Heart left ventricle (tissue), 16 donors: ENCODE measurements around the gene CGB8. TPM values are rescaled to one million over a fixed set of nuclear protein-coding genes. Genes with fewer than 3 reads are reported as not detected.
A peak's percentile ranks its signal among the peaks of the same experiment; 100 is the strongest.

ENCODE experiments used
- ATAC-seq, 4 donors: fragments of 200-7000 bp; cut with Tn5 transposase; one replicate each; pipeline ENCODE4 v1.9.1; 2020 to 2022; ENCODE audit warnings: moderate library complexity in 4 of 4, mild to moderate bottlenecking in 3 of 4, moderate number of reproducible peaks in 1 of 4
- DNase-seq, 5 donors: peaks; one replicate each; pipeline ENCODE4 v3.0.0-alpha.2; 2020
- H3K27ac ChIP-seq, 12 donors: fragments of 200-600 bp; sonication (generic) in 4 of 12; one replicate each; pipeline versions ENCODE4 v1.5.0 to v1.8.0; 2016 to 2022; ENCODE audit warnings: mild to moderate bottlenecking in 2 of 12
- H3K27me3 ChIP-seq, 9 donors: fragments of 200-600 bp; sonication (generic) in 2 of 9; one replicate each; pipeline versions ENCODE4 v1.5.1 to v1.8.0; 2016 to 2022; ENCODE audit warnings: mild to moderate bottlenecking in 3 of 9
- H3K36me3 ChIP-seq, 9 donors: fragments of 200-600 bp; sonication (generic) in 2 of 9; one replicate each; pipeline versions ENCODE4 v1.5.0 to v1.8.0; 2018 to 2022; ENCODE audit warnings: mild to moderate bottlenecking in 2 of 9
- H3K4me1 ChIP-seq, 12 donors: fragments of 200-600 bp; sonication (generic) in 4 of 12; one replicate each; pipeline versions ENCODE4 v1.5.0 to v1.8.0; 2016 to 2022; ENCODE audit warnings: mild to moderate bottlenecking in 3 of 12
- H3K4me3 ChIP-seq, 12 donors: fragments of 200-600 bp; sonication (generic) in 4 of 12; one replicate each; pipeline versions ENCODE4 v1.5.0 to v1.8.0; 2017 to 2022; ENCODE audit warnings: mild to moderate bottlenecking in 9 of 12, moderate library complexity in 4 of 12
- H3K9me3 ChIP-seq, 12 donors: fragments of 200-600 bp; sonication (generic) in 4 of 12; one replicate each; pipeline versions ENCODE4 v1.5.0 to v1.8.0; 2016 to 2022; ENCODE audit warnings: mild to moderate bottlenecking in 1 of 12
- CTCF ChIP-seq, 12 donors: fragments of 200-600 bp; sonication (generic) in 4 of 12; IDR thresholded peaks; one replicate each; pipeline versions ENCODE4 v1.5.0 to v1.8.0; 2018 to 2022; ENCODE audit warnings: antibody characterized with exemption in 12 of 12, mild to moderate bottlenecking in 5 of 12
- POLR2A ChIP-seq, 2 donors: fragments of 450-650 bp; IDR thresholded peaks; one replicate each; pipeline ENCODE4 v1.6.1; 2017; ENCODE audit warnings: antibody characterized with exemption in 2 of 2, mild to moderate bottlenecking in 2 of 2, moderate library complexity in 2 of 2
- WGBS, 4 donors: extraction: QIAGEN DNeasy Blood & Tissue Kit in 2 of 4; methylation state at CpG; one replicate each; pipeline versions ENCODE4 v1.1.5 to v1.1.7; 2013 to 2018; 5-methylcytosine and 5-hydroxymethylcytosine counted together
- intact Hi-C, 10 donors: fragments of 100-400 bp; cut with DNase I; formaldehyde crosslinking; loops; one replicate each; pipeline versions ENCODE4 v1.11.1 to v1.14.2; 2022
- polyA plus RNA-seq, 2 donors: library from polyadenylated mRNA; stranded (reverse); fragments of 200-250 nt; gene quantifications; one replicate each; pipeline ENCODE4 v1.2.3, GENCODE V29; 2013
- total RNA-seq, 9 donors: library from RNA; depleted of rRNA in 2 of 9; stranded (reverse); fragments of >200 nt in 2 of 9; fragmentation: NEBNext Ultra II Directional in 3 of 9; extraction: Animal tissue kit (Norgen Biotek cat#: 25700) in 3 of 9; gene quantifications; one replicate each; pipeline versions ENCODE4 v1.1.0 to v1.2.4, GENCODE V29; 2016 to 2023
- donor health status: ischemic (EF 13 %, LVEDD 7.1; RV severe dilation, severe dysfunction).
- donor health status: healthy with polysubstance abuse.
- donor health status: DM: no; HTN: yes; CAD: no.
- donor health status: DM: no; HTN: no; CAD: no.
- donor health status: ischemic (EF 25% LVEDD 6.9; RV normal size, moderate dysfunction).
- donor health status: ischemic (EF 25% LVEDD 5.7; RV mildly dilated, moderate dysfunction).
- donor health status: healthy.
- donor health status: DM: yes; HTN: yes; CAD: no.
- donor health status: ischemic (EF 35%, LVEDD 5.7; RV mildly dilated, moderate dysfunction).
- donor health status: nonischemic (EF 11% LVEDD 7.7; RV severe dilation, severe dysfunction).
- donor health status: DM: yes; HTN: yes; CAD: no.
- donor health status: PGD.
- donor health status: ischemic (EF 29% LVEDD 5.4; RV normal size, mild dysfunction).
- donor health status: nonischemic (EF 23%, LVEDD 6.1; RV moderate dilation, normal function).

CGB8 gene
- total and polyA plus RNA-seq, 11 donors = not detected

DNA sequence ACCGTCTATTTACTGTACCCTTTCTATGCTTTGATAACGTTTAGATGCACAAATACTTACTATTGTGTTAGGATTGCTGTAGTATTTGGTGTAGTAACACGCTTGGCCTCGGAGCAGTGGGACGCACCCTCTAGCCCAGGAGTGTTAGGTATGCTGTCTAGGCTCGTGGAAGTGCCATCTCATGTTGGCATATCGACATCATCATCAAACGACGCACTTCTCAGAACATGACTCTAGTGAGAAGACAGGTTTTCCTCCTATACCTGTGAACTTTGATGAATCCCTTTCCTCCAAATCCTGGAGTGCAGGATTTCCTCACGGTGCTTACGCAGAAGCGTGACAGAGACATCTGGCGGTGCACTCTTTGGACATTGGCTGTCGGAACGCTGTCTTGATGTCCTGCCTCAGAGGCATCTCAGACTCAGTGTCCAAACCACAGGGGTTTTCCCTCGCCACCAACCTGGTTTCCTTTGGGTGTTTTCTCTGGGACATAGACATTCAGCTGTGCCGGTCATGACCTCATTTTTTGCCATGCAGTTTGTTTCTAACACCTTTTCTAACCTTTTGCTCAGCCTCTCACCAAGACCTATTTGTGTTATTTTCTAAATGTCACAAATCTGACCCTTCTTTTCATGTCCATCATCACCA is 42.6 kb upstream of the CGB8 start:
- intact Hi-C loops = no loop called here
- TF ChIP-seq POLR2A (IDR thresholded peaks at IDR 0.05) (no peak), CTCF (IDR thresholded peaks at IDR 0.05) (no peak)
- H3K27me3 ChIP-seq = no peaks in the 10 kb centered on the region
- H3K27ac ChIP-seq = no peak overlapping the region
- peaks cover 3 to 99% (median 87%) of the 10 kb centered on the region in 9 donors for H3K36me3 ChIP-seq
- DNase-seq (no peak), ATAC-seq (no peak)
- peaks cover 0 to 45% (median 31%) of the 10 kb centered on the region in 12 donors for H3K4me1 ChIP-seq
- no peaks in the 10 kb centered on the region for H3K9me3 ChIP-seq
- no peak overlapping the region for H3K4me3 ChIP-seq
- 90 to 92% (median 91%) methylated on average over 17 of the region's 17 CpGs for WGBS, 4 donors

- Histone ChIP-seq H3K4me1 (peaks cover 0 to 36% (median 27%) of the 10 kb centered on the region in 12 donors), H3K27ac (peak overlapping the region in 6 of 12 donors; percentile 84 to 94 (median 90)), H3K4me3 (peak overlapping the region; percentile 81 to 99 (median 90)), H3K27me3 (peaks cover 0 to under 1% (median 0%) of the 10 kb centered on the region in 9 donors), H3K9me3 (no peaks in the 10 kb centered on the region), H3K36me3 (peaks cover 3 to 47% (median 40%) of the 10 kb centered on the region in 9 donors)
- WGBS, 4 donors = 49 to 65% (median 53%) methylated on average over 11 of the region's 11 CpGs
- intact Hi-C loops = loop anchor here in 1 of 10 donors (5.0 kb wide), 1 partner anchor 71 kb away; the partner anchor contains the start of genes HRC and TRPM4
- DNase-seq (no peak), ATAC-seq (no peak)
- TF ChIP-seq POLR2A (IDR thresholded peaks at IDR 0.05) (no peak), CTCF (IDR thresholded peaks at IDR 0.05) (no peak)
Measured at GRCh38 chr19:49086296-49086695, 37.4 kb upstream of the CGB8 start.

- H3K9me3 ChIP-seq = no peaks in the 10 kb centered on the region
- H3K36me3 ChIP-seq = peaks cover 3 to 43% (median 36%) of the 10 kb centered on the region in 9 donors
- H3K4me1 ChIP-seq = peaks cover 0 to 36% (median 27%) of the 10 kb centered on the region in 12 donors
- DNase-seq (no peak), ATAC-seq (no peak)
- TF ChIP-seq CTCF (IDR thresholded peaks at IDR 0.05) = no peak
- 0 to 1% (median 0%) methylated on average over 14 of the region's 14 CpGs for WGBS, 4 donors
- peak overlapping the region; percentile 42 to 94 (median 87) for H3K27ac ChIP-seq
- H3K27me3 ChIP-seq = peaks cover 0 to 3% (median 0%) of the 10 kb centered on the region in 9 donors
- intact Hi-C loops = loop anchor here in 1 of 10 donors (5.0 kb wide), 1 partner anchor 71 kb away; the partner anchor contains the start of genes HRC and TRPM4
- peak overlapping the region; percentile 81 to 99 (median 90) for H3K4me3 ChIP-seq
Measured at GRCh38 chr19:49085868-49086232, 36.9 kb upstream of the CGB8 start.

GRCh38 chr19:49085020-49085867 is 36.3 kb upstream of the CGB8 start, which contains the start of gene SNRNP70:
TSS of gene SNRNP70 (plus strand) at chr19:49085451. CDS start at chr19:49086415, 964 bp downstream.
- Histone ChIP-seq H3K27ac (peak within 1 kb of the TSS; percentile 42 to 94 (median 87)), H3K36me3 (peaks cover under 1 to 36% (median 30%) of the 10 kb centered on the region in 9 donors), H3K9me3 (no peaks in the 10 kb centered on the region), H3K4me3 (peak within 1 kb of the TSS; percentile 81 to 99 (median 90)), H3K4me1 (peaks cover 0 to 36% (median 27%) of the 10 kb centered on the region in 12 donors), H3K27me3 (peaks cover 0 to 3% (median 0%) of the 10 kb centered on the region in 9 donors)
- ATAC-seq (peak; percentile 98 to 100 (median 98)), DNase-seq (peak; percentile 99 to 100 (median 99))
- WGBS, 4 donors = 0 to 1% (median 0%) methylated on average over 52 to 89 of the region's 89 CpGs
- intact Hi-C loops = loop anchor here in 1 of 10 donors (5.0 kb wide), 1 partner anchor 72 kb away; the partner anchor contains the start of genes HRC and TRPM4
- TF ChIP-seq CTCF (IDR thresholded peaks at IDR 0.05) (no peak), POLR2A (IDR thresholded peaks at IDR 0.05) (peak in 1 of 2 donors; percentile 76)
